Measurements from ENCODE around the gene SORCS2.

SORCS2 gene

GRCh38 chr4:7415927-7416686 is 223.8 kb downstream of the SORCS2 start:
- DNase-seq (ENCODE audit: low spot score): no peak

GRCh38 chr4:7416745-7417432 is 224.6 kb downstream of the SORCS2 start:
- no peak for DNase-seq (ENCODE audit: low spot score)

- no peak for DNase-seq (ENCODE audit: low spot score)
Observed at GRCh38 chr4:7417639-7418038, 225.3 kb downstream of the SORCS2 start.

GRCh38 chr4:7418131-7418943 is 226.0 kb downstream of the SORCS2 start:
- DNase-seq (ENCODE audit: low spot score): no peak

- no peak for DNase-seq (ENCODE audit: low spot score)
Observed at GRCh38 chr4:7419961-7420660, 227.8 kb downstream of the SORCS2 start.

GRCh38 chr4:7420661-7421040 is 228.3 kb downstream of the SORCS2 start:
- no peak for DNase-seq (ENCODE audit: low spot score)

- DNase-seq (ENCODE audit: low spot score): no peak
Observed at GRCh38 chr4:7421356-7422150, 229.2 kb downstream of the SORCS2 start.

GRCh38 chr4:7422151-7422897 is 230.0 kb downstream of the SORCS2 start:
- no peak for DNase-seq (ENCODE audit: low spot score)

- DNase-seq (ENCODE audit: low spot score): no peak
Observed at GRCh38 chr4:7422898-7423180, 230.5 kb downstream of the SORCS2 start.

- DNase-seq (ENCODE audit: low spot score): no peak
Observed at GRCh38 chr4:7423391-7423790, 231.1 kb downstream of the SORCS2 start.

GRCh38 chr4:7423801-7424552 is 231.6 kb downstream of the SORCS2 start:
- DNase-seq (ENCODE audit: low spot score): no peak

- DNase-seq (ENCODE audit: low spot score): no peak
Observed at GRCh38 chr4:7424553-7425111, 232.3 kb downstream of the SORCS2 start.

GRCh38 chr4:7425124-7425523 is 232.8 kb downstream of the SORCS2 start:
- DNase-seq (ENCODE audit: low spot score): no peak

- no peak for DNase-seq (ENCODE audit: low spot score)
Observed at GRCh38 chr4:7425591-7426468, 233.5 kb downstream of the SORCS2 start.

GRCh38 chr4:7426525-7427171 is 234.3 kb downstream of the SORCS2 start:
- no peak for DNase-seq (ENCODE audit: low spot score)

GRCh38 chr4:7427361-7427760 is 235.0 kb downstream of the SORCS2 start:
- DNase-seq (ENCODE audit: low spot score): no peak

GRCh38 chr4:7427831-7428260 is 235.5 kb downstream of the SORCS2 start:
- no peak for DNase-seq (ENCODE audit: low spot score)

All from COLO829 (cell line).